Endothelial cell of umbilical vein (primary cell): ENCODE results near the gene TUT7. TPM values are rescaled to one million over a fixed set of nuclear protein-coding genes. Genes with fewer than 3 reads are reported as not detected.

ENCODE experiments used
- BruUV-seq: library from RNA; stranded (reverse); fragments of 400-500 nt; replicated peaks from 2 replicates; lab custom pipeline; 2021; lab: Mats Ljungman, UMichigan
- CTCF ChIA-PET: fragments of 300-600, 350-600 bp; sonication (Branson Sonifier 250); formaldehyde crosslinking; loops from one replicate; lab custom pipeline; 2021; ENCODE audit warnings: antibody characterized with exemption, inconsistent platforms; lab: Charles Lee
- POLR2A ChIA-PET: fragments of 300-600, 350-600 bp; sonication (Branson Sonifier 250); formaldehyde crosslinking; loops from one replicate; lab custom pipeline; 2021; ENCODE audit warnings: antibody characterized with exemption, inconsistent platforms; lab: Charles Lee
- DNase-seq: peaks from one replicate; pipeline ENCODE4 v3.0.0-alpha.2; 2011; ENCODE audit warnings: low read depth, low spot score
- FAIRE-seq: peaks from 2 replicates; lab custom pipeline; 2011; peaks lifted over from hg19 to GRCh38; lab: Jason Lieb, UNC
- H2AFZ ChIP-seq: 2 replicates; pipeline ENCODE4 v1.6.0; 2012; ENCODE audit warnings: low read depth, low read length, control low read depth, inconsistent platforms
- H3K27ac ChIP-seq: 2 replicates; pipeline ENCODE4 v1.5.1; 2011; ENCODE audit warnings: low read depth, mild to moderate bottlenecking, control low read depth, low read length, moderate library complexity; ENCODE audit not compliant: insufficient read depth
- H3K27me3 ChIP-seq, 2 experiments: 2 replicates each; pipeline versions ENCODE4 v1.6.0 to v1.6.1; 2011; ENCODE audit warnings: low read length in 2 of 2, mixed read lengths in 1 of 2; ENCODE audit not compliant: control insufficient read depth in 2 of 2, insufficient read depth in 2 of 2
- H3K36me3 ChIP-seq, 2 experiments: 2 replicates in 1 of 2; 3 replicates in 1 of 2; pipeline ENCODE4 v1.5.1; 2011; ENCODE audit warnings: low read length in 2 of 2, mild to moderate bottlenecking in 1 of 2, moderate library complexity in 1 of 2; ENCODE audit not compliant: control insufficient read depth in 2 of 2, insufficient read depth in 2 of 2; ENCODE audit errors: extremely low read depth in 1 of 2
- H3K4me1 ChIP-seq: 3 replicates; pipeline ENCODE4 v1.5.1; 2011; ENCODE audit warnings: mild to moderate bottlenecking, low read length; ENCODE audit not compliant: control insufficient read depth, insufficient read depth; ENCODE audit errors: extremely low read depth
- H3K4me2 ChIP-seq: 2 replicates; pipeline ENCODE4 v1.6.1; 2011; ENCODE audit warnings: low read length, control low read depth, mixed read lengths; ENCODE audit not compliant: insufficient read depth
- H3K4me3 ChIP-seq, 3 experiments: fragments of 200-600 bp in 1 of 3; sonication (generic), shearing (Covaris generic) in 1 of 3; replicated peaks in 1 of 3; 2 replicates each; pipeline ENCODE4 v1.5.1; 2011 to 2016; ENCODE audit warnings: control low read depth in 3 of 3, low read length in 3 of 3, mild to moderate bottlenecking in 2 of 3, inconsistent platforms in 1 of 3, low read depth in 1 of 3, moderate library complexity in 1 of 3; ENCODE audit not compliant: insufficient read depth in 1 of 3
- H3K79me2 ChIP-seq: 2 replicates; pipeline ENCODE4 v1.6.0; 2012; ENCODE audit warnings: low read length, inconsistent platforms; ENCODE audit not compliant: control insufficient read depth, insufficient read depth
- H3K9ac ChIP-seq: replicated peaks from 2 replicates; pipeline ENCODE3; 2011; ENCODE audit warnings: low read length, control low read depth; ENCODE audit not compliant: insufficient read depth; ENCODE audit errors: extremely low read depth
- H3K9me1 ChIP-seq: replicated peaks from 3 replicates; pipeline ENCODE4 v1.6.0; 2011; ENCODE audit warnings: mild to moderate bottlenecking, low read length; ENCODE audit not compliant: control insufficient read depth, insufficient read depth; ENCODE audit errors: extremely low read depth
- H3K9me3 ChIP-seq: replicated peaks from 2 replicates; pipeline ENCODE4 v1.5.1; 2012; ENCODE audit warnings: low read length, inconsistent platforms; ENCODE audit not compliant: control insufficient read depth, insufficient read depth
- H4K20me1 ChIP-seq: replicated peaks from 2 replicates; pipeline ENCODE3; 2011; ENCODE audit warnings: mild to moderate bottlenecking, low read length; ENCODE audit not compliant: control insufficient read depth, insufficient read depth; ENCODE audit errors: extremely low read depth
- CTCF ChIP-seq, 2 donors: IDR thresholded peaks; 1 replicate in 1 of 2; 2 replicates in 1 of 2; pipeline ENCODE4 v1.5.1; 2011; ENCODE audit warnings: low read length in 2 of 2, mild to moderate bottlenecking in 2 of 2, moderate library complexity in 2 of 2, control low read depth in 1 of 2, inconsistent platforms in 1 of 2, low read depth in 1 of 2; ENCODE audit not compliant: insufficient read depth in 1 of 2; ENCODE audit errors: extremely low read depth in 1 of 2
- EZH2 ChIP-seq: IDR thresholded peaks from 2 replicates; pipeline ENCODE4 v1.6.1; 2012; ENCODE audit warnings: borderline replicate concordance, low read depth, mild to moderate bottlenecking, moderate library complexity, low read length, inconsistent platforms; ENCODE audit not compliant: severe bottlenecking
- FOS ChIP-seq: IDR thresholded peaks from 2 replicates; pipeline ENCODE4 v1.6.1; 2011; ENCODE audit warnings: mild to moderate bottlenecking, low read length, moderate library complexity, borderline replicate concordance; ENCODE audit not compliant: insufficient read depth
- GATA2 ChIP-seq: IDR thresholded peaks from 2 replicates; pipeline ENCODE4 v1.7.0; 2011; ENCODE audit warnings: low read depth, mild to moderate bottlenecking, moderate library complexity, mixed read lengths, low read length; ENCODE audit not compliant: insufficient read length, insufficient read depth
- JUN ChIP-seq: IDR thresholded peaks from 2 replicates; pipeline ENCODE4 v1.6.1; 2011; ENCODE audit warnings: borderline replicate concordance, low read depth; ENCODE audit not compliant: insufficient read length, insufficient read depth
- MYC ChIP-seq: IDR thresholded peaks from one replicate; pipeline ENCODE4 v1.6.1; 2011; ENCODE audit warnings: mild to moderate bottlenecking, low read depth, low read length
- POLR2A ChIP-seq: IDR thresholded peaks from 2 replicates; pipeline ENCODE4 v1.6.1; 2012; ENCODE audit warnings: low read depth, mild to moderate bottlenecking, control low read depth, low read length
- POLR2AphosphoS5 ChIP-seq: IDR thresholded peaks from 2 replicates; pipeline ENCODE4 v1.6.1; 2012; ENCODE audit warnings: low read depth, mild to moderate bottlenecking, control low read depth, low read length, moderate library complexity; ENCODE audit not compliant: insufficient read depth
- dilution Hi-C: fragments of 300-500 bp; cut with MboI; formaldehyde crosslinking; loops from one replicate; pipeline ENCODE4 v1.15.0; 2019; ENCODE audit warnings: low sequenced_read_pairs; ENCODE audit not compliant: extremely low pct_ligation_motif_present
- intact Hi-C: fragments of 100-400 bp; cut with micrococcal nuclease; formaldehyde crosslinking; loops from one replicate; pipeline ENCODE4 v1.10.0; 2022
- polyA plus RNA-seq, 4 experiments: library from polyadenylated mRNA; depleted of rRNA in 3 of 4; stranded (reverse) in 3 of 4; unstranded in 1 of 4; fragments of >200 nt; gene quantifications; 2 replicates each; pipeline versions ENCODE4 v1.2.1 to v1.2.3, GENCODE V29; 2011 to 2012; ENCODE audit warnings: missing spikeins in 1 of 4
- total RNA-seq: library from RNA; stranded (reverse); gene quantifications from 2 replicates; pipeline ENCODE4 v1.2.3, GENCODE V29; 2021
- TF ChIP-seq, protein P1 (sequence below): IDR thresholded peaks from 2 replicates; pipeline ENCODE4 v1.6.1; 2011; ENCODE audit not compliant: insufficient read depth, insufficient read length

Gene TUT7
- total and polyA plus RNA-seq, 2 donors (not counting 3 experiments of a cell fraction or from before 2014, with no cell fraction given) = 5.1 to 19.0 TPM

DNA sequence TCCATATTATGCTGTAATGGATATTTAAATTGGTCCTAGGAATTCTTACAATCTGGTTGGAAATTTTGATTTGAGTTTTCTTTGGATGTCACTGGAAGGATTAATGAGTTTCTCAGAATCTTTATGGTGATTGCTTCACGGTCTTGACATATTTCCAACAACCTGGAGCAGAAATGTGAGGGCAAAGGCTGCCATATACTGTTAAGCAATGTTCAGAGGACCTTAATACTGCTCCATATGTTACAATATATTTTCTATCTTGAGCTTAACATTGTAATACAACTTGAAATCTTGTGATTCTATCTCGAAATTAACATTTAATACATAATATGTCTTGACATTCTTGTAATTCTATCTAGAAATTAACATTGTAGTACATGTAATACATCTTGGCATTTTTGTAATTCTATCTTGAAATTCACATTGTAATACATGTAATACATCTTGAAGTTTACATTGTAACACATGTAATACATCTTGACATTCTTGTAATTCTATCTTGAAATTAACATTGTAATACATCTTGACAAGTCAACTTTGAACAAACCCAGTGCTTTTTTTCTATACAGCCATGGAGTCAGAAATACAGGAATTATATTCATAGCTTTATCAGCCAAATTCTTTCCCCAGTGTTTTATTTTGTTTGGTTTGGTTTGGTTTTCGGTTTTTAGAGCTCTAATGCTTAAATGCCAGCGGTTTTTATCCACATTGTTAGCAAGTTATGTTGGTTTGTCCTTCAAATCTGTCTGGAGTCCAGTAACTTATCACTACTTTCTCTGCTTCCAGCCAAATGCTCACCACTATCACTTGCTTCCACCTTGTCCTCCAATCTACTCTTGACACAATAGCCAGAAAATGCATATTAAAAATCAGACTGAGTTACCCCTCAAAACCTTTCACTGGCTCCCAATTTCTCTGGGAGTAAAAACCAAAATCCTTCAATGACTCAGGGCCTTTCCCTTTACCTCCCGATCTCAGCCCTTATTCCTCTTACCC is 3.0 kb upstream of the TUT7 start:
- POLR2A ChIA-PET = no interaction called here
- H3K79me2 ChIP-seq = peaks cover 17% of the 10 kb centered on the region
- no TSS peak for BruUV-seq
- H4K20me1 ChIP-seq = no peaks in the 10 kb centered on the region
- CTCF ChIA-PET = no interaction called here
- H3K27me3 ChIP-seq = peaks cover 0 to 5% of the 10 kb centered on the region in 2 experiments
- dilution Hi-C loops (no loop called here), intact Hi-C loops (loop anchor here (5.0 to 10.0 kb wide), 2 partner anchors 55 to 152 kb away; no protein-coding TSS in a partner anchor)
- H3K4me2 ChIP-seq = no peak overlapping the region
- no peak overlapping the region for H3K9ac ChIP-seq
- no peaks in the 10 kb centered on the region for H3K9me3 ChIP-seq
- FAIRE-seq (no peak), DNase-seq (no peak)
- no peak overlapping the region for H2AFZ ChIP-seq
- H3K9me1 ChIP-seq = no peaks in the 10 kb centered on the region
- no peak overlapping the region for H3K4me3 ChIP-seq
- H3K36me3 ChIP-seq = no peaks in the 10 kb centered on the region
- peaks cover 15% of the 10 kb centered on the region for H3K4me1 ChIP-seq
- TF ChIP-seq POLR2A (no peak), EZH2 (no peak), GATA2 (no peak), CTCF (IDR thresholded peaks at IDR 0.05; ENCODE audit: extremely low read depth in 1 of 2, insufficient read depth in 1 of 2, low read depth in 1 of 2, low read length in 2 of 2) (no peak), MYC (no peak), FOS (no peak), POLR2AphosphoS5 (no peak), JUN (no peak)
- TF ChIP-seq, protein P1, sequence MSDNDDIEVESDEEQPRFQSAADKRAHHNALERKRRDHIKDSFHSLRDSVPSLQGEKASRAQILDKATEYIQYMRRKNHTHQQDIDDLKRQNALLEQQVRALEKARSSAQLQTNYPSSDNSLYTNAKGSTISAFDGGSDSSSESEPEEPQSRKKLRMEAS = no peak
- no peak overlapping the region for H3K27ac ChIP-seq
